ENCODE data around the gene TREML4. TPM values are rescaled to one million over a fixed set of nuclear protein-coding genes. Genes with fewer than 3 reads are reported as not detected.

Gene TREML4
- total and polyA plus RNA-seq, 2 of the 4 experiments (the other 2 are of a cell fraction): not detected

- Histone ChIP-seq H3K79me1 (ENCODE audit: low read depth in 1 of 2, low read length in 2 of 2) (no peaks in the 10 kb centered on the region), H4K20me1 (ENCODE audit: insufficient read depth, low read length) (no peaks in the 10 kb centered on the region), H3K4ac (ENCODE audit: low read depth, low read length) (no peak overlapping the region), H2AFZ (replicated peaks; ENCODE audit: low read length, poor library complexity) (no peak overlapping the region), H3K9me1 (ENCODE audit: insufficient read depth, low read length) (no peaks in the 10 kb centered on the region), H4K5ac (ENCODE audit: low read depth, low read length) (no peak overlapping the region), H3K9ac (ENCODE audit: low read depth, low read length) (no peak overlapping the region), H3K4me1 (ENCODE audit: control insufficient read depth, insufficient read depth, low read length) (no peaks in the 10 kb centered on the region), H3K9me3 (ENCODE audit: control insufficient read depth, insufficient read depth, low read length) (no peaks in the 10 kb centered on the region), H3K4me2 (ENCODE audit: low read depth, low read length) (no peak overlapping the region), H2BK5ac (ENCODE audit: low read depth, low read length, poor library complexity, severe bottlenecking) (no peak overlapping the region), H4K8ac (ENCODE audit: low read depth in 2 of 2, low read length in 2 of 2) (no peak overlapping the region), H3K23ac (ENCODE audit: low read depth, low read length) (no peak overlapping the region), H2AK9ac (replicated peaks; ENCODE audit: low read depth, low read length, poor library complexity) (no peak overlapping the region), H3K56ac (ENCODE audit: extremely low read depth, insufficient read depth, low read length) (no peak overlapping the region), H3K4me3 (ENCODE audit: insufficient read depth, low read depth, low read length) (no peak overlapping the region), H2BK20ac (ENCODE audit: low read depth, low read length) (no peak overlapping the region), H2BK120ac (ENCODE audit: low read depth, low read length) (no peak overlapping the region), H3K36me3 (ENCODE audit: control insufficient read depth, insufficient read depth, low read length) (no peaks in the 10 kb centered on the region), H3K14ac (replicated peaks; ENCODE audit: low read depth, low read length) (no peak overlapping the region), H2BK15ac (ENCODE audit: low read depth, low read length) (no peak overlapping the region), H3K18ac (ENCODE audit: low read depth, low read length) (no peak overlapping the region), H3K27me3 (ENCODE audit: control insufficient read depth, insufficient read depth, low read length) (peaks cover 9% of the 10 kb centered on the region), H3K27ac (ENCODE audit: insufficient read depth, low read length) (no peak overlapping the region), H4K91ac (ENCODE audit: insufficient read depth, low read depth, low read length) (no peak overlapping the region), H2AK5ac (ENCODE audit: low read depth, low read length) (no peak overlapping the region)
- WGBS, 2 experiments (ENCODE audit: extremely low coverage in 2 of 2, insufficient read length in 1 of 2): 0% methylated on average over 1 of the region's 1 CpG; no CpG with 5 or more reads in 1 of the 2 experiments
- intact Hi-C loops (cut with micrococcal nuclease) (no loop called here), dilution Hi-C loops (cut with HindIII; ENCODE audit: low sequenced_read_pairs, unreplicated experiment) (no loop called here), in situ Hi-C loops (cut with MboI; ENCODE audit: low sequenced_read_pairs) (no loop called here)
- CTCF ChIA-PET: no interaction called here
- DNase-seq: no peak
- POLR2A ChIA-PET (ENCODE audit: unreplicated experiment): no interaction called here
- no TSS peak for BruUV-seq (replicated peaks)
- no peak for TF ChIP-seq MAZ (IDR thresholded peaks at IDR 0.05; ENCODE audit: borderline replicate concordance, low read depth, low read length)
- no peak for TF ChIP-seq CHD1 (IDR thresholded peaks at IDR 0.05; ENCODE audit: low read depth, low read length)
- TF ChIP-seq RCOR1 (IDR thresholded peaks at IDR 0.05; ENCODE audit: insufficient replicate concordance, low read length): no peak
- TF ChIP-seq ELK1 (IDR thresholded peaks at IDR 0.05; ENCODE audit: borderline replicate concordance, low read depth, low read length): no peak
- no peak for TF ChIP-seq SMC3 (IDR thresholded peaks at IDR 0.05; ENCODE audit: low read depth, low read length)
- no peak for TF ChIP-seq RAD21 (IDR thresholded peaks at IDR 0.05; ENCODE audit: low read length)
- no peak for TF ChIP-seq BHLHE40 (IDR thresholded peaks at IDR 0.05; ENCODE audit: low read depth, low read length)
- TF ChIP-seq USF2 (IDR thresholded peaks at IDR 0.05; ENCODE audit: low read depth, low read length): no peak
- TF ChIP-seq MAFK (IDR thresholded peaks at IDR 0.05; ENCODE audit: low read depth, low read length): no peak
- TF ChIP-seq FOS (IDR thresholded peaks at IDR 0.05; ENCODE audit: low read depth, low read length): no peak
- TF ChIP-seq RFX5 (IDR thresholded peaks at IDR 0.05; ENCODE audit: low read depth, low read length): no peak
- no peak for TF ChIP-seq POLR2A (IDR thresholded peaks at IDR 0.05; ENCODE audit: low read depth, low read length)
- no peak for TF ChIP-seq CEBPB (IDR thresholded peaks at IDR 0.05; ENCODE audit: low read depth, low read length)
- no peak for TF ChIP-seq NFE2L2 (IDR thresholded peaks at IDR 0.05; ENCODE audit: low read depth, low read length)
- no peak for TF ChIP-seq CTCF (conservative IDR thresholded peaks at IDR 0.05; ENCODE audit: low read depth, low read length)
- no peak for TF ChIP-seq MXI1 (IDR thresholded peaks at IDR 0.05; ENCODE audit: borderline replicate concordance, low read depth, low read length)
- no peak for ATAC-seq (ENCODE audit: low read depth)
These were observed 52.4 kb downstream of the TREML4 start for GRCh38 chr6:41280381-41281057.
